ENCODE data around the gene FBLN1. TPM values are rescaled to one million over a fixed set of nuclear protein-coding genes. Genes with fewer than 3 reads are reported as not detected.

FBLN1 gene
- total and polyA plus RNA-seq, 9 donors, result 62.7 to 394 (median 189) TPM

DNA sequence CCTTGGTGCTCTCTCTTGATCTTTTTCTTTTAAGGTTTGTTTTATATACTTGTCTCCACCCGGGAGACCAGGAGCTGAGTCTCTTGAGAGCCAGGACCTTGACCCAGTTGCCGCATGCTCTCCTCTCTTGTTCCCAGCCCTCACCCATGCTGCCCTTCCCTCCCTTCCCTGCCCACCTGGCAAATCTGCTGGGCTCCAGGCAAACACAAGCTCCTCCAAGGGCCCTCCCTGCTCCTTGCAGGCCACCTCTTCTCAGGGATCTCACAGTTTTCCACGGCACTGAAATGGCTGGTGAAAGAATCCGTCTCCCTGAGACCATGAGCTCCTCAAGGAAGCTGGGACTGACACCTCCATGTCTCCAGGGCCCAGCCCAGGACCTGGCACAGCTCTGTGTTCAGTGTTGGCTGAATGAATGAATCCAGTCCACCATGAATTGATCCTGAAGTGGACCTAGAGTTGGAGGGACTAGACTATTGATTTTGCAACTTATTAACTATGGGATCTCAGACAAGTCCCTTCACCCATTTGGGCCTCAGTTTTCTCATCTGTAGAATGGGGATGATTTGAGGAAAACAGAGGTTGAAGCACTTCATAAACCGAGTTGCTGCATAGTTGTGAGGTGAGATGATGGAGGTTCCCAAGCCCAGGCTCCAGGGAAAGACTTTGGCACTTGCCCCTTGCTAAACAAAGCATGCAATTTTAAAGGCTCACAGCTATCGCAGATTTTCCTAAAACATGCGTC lies 25.1 kb upstream of the FBLN1 start:
- Histone ChIP-seq H3K4me1 (ENCODE audit: insufficient read depth) (peaks cover 4% of the 10 kb centered on the region), H3K36me3 (no peaks in the 10 kb centered on the region), H3K9me3 (no peaks in the 10 kb centered on the region), H3K27me3 (no peaks in the 10 kb centered on the region), H3K27ac (no peak overlapping the region), H3K4me3 (no peak overlapping the region)
- peak in 2 of 5 donors; percentile 14 to 42 for DNase-seq
- intact Hi-C loops (cut with DNase I), result no loop called here
- TF ChIP-seq, protein P1, sequence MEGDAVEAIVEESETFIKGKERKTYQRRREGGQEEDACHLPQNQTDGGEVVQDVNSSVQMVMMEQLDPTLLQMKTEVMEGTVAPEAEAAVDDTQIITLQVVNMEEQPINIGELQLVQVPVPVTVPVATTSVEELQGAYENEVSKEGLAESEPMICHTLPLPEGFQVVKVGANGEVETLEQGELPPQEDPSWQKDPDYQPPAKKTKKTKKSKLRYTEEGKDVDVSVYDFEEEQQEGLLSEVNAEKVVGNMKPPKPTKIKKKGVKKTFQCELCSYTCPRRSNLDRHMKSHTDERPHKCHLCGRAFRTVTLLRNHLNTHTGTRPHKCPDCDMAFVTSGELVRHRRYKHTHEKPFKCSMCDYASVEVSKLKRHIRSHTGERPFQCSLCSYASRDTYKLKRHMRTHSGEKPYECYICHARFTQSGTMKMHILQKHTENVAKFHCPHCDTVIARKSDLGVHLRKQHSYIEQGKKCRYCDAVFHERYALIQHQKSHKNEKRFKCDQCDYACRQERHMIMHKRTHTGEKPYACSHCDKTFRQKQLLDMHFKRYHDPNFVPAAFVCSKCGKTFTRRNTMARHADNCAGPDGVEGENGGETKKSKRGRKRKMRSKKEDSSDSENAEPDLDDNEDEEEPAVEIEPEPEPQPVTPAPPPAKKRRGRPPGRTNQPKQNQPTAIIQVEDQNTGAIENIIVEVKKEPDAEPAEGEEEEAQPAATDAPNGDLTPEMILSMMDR (IDR thresholded peaks at IDR 0.05), result no peak
- TF ChIP-seq POLR2A (IDR thresholded peaks at IDR 0.05) (no peak), EP300 (IDR thresholded peaks at IDR 0.05) (no peak)
- 64 to 82% (median 72%) methylated on average over 7 of the region's 7 CpGs for WGBS, 3 donors

DNA sequence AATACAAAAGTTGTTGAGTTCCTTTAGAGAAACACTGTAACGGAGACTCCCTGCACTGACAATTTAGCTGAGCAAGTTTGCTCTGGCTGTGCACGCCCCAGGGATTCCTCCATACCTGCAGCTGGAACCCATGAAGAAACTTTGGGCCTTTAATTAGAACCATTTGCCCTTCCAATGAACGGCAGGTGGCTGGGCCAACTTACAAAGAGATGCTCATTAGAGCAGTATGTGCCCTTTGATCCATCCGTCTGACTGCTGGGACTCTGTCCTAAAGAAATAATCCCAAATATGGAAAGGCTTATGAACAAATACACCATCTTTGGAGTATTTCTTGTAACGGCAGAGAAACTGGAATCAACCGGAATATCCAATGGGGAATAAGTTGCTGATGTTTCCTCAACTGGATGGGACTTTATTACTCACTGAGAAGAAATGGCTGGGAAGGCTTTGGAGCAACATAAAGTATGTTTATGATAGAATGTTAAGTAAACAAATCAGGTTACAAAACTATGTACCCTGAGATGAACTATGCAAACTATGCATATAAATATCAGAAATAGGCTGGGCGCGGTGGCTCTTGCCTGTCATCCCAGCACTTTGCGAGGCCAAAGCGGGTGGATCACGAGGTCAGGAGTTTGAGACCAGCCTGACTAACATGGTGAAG lies 24.4 kb upstream of the FBLN1 start:
- Histone ChIP-seq H3K27me3 (no peaks in the 10 kb centered on the region), H3K4me1 (ENCODE audit: insufficient read depth) (peaks cover 4% of the 10 kb centered on the region), H3K36me3 (no peaks in the 10 kb centered on the region), H3K4me3 (no peak overlapping the region), H3K9me3 (no peaks in the 10 kb centered on the region), H3K27ac (no peak overlapping the region)
- TF ChIP-seq EP300 (IDR thresholded peaks at IDR 0.05) (no peak), POLR2A (IDR thresholded peaks at IDR 0.05) (no peak)
- TF ChIP-seq, protein P1 (IDR thresholded peaks at IDR 0.05), result no peak
- intact Hi-C loops (cut with DNase I), result no loop called here
- DNase-seq, result peak in 2 of 5 donors; percentile 4 to 28
- 51 to 53% (median 52%) methylated on average over 11 of the region's 11 CpGs for WGBS, 3 donors

DNA sequence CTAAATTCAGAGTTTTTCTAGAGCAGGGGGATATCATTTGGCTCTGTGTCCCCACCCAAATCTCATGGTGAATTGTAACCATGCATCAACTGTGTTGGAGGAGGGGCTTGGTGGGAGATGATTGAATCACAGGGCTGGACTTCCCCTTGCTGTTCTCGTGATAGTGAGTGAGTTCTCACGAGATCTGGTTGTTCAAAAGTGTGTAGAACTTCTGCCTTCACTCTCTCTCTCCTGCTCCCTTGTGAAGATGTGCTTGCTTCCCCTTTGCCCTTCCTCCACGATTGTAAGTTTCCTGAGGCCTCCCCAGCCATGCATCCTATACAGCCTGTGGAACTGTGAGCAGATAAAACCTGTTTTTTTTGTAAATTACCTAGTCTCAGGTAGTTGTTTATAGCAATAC lies 22.0 kb upstream of the FBLN1 start:
- Histone ChIP-seq H3K27me3 (no peaks in the 10 kb centered on the region), H3K4me3 (no peak overlapping the region), H3K4me1 (ENCODE audit: insufficient read depth) (peaks cover 4% of the 10 kb centered on the region), H3K9me3 (no peaks in the 10 kb centered on the region), H3K27ac (no peak overlapping the region), H3K36me3 (no peaks in the 10 kb centered on the region)
- 82 to 93% (median 92%) methylated on average over 3 of the region's 3 CpGs for WGBS, 3 donors
- TF ChIP-seq EP300 (IDR thresholded peaks at IDR 0.05), result no peak
- TF ChIP-seq, protein P1 (IDR thresholded peaks at IDR 0.05), result no peak
- TF ChIP-seq POLR2A (IDR thresholded peaks at IDR 0.05), result no peak
- DNase-seq, result no peak
- intact Hi-C loops (cut with DNase I), result no loop called here

DNA sequence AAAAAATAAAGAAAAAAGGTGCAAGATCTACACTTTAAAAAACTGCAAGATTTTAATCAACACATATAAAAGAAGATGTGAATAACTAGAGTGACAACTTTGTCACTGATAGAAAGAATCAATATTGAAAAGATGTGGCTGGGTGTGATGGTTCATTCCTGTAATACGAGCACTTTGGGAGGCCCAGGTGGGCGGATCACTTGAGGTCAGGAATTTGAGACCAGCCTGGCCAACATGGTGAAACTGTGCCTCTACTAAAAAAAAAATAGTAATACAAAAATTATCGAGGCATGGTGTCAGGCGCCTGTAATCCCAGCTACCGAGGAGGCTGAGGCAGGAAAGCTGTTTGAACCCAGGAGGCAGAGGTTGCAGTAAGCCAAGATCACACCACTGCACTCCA lies 21.0 kb upstream of the FBLN1 start:
- 71 to 77% (median 75%) methylated on average over 5 of the region's 5 CpGs for WGBS, 3 donors
- H3K27ac ChIP-seq, result no peak overlapping the region
- TF ChIP-seq, protein P1 (IDR thresholded peaks at IDR 0.05), result no peak
- TF ChIP-seq EP300 (IDR thresholded peaks at IDR 0.05) (no peak), POLR2A (IDR thresholded peaks at IDR 0.05) (no peak)
- peaks cover 2% of the 10 kb centered on the region for H3K4me1 ChIP-seq (ENCODE audit: insufficient read depth)
- DNase-seq, result peak in 1 of 5 donors; percentile 2
- intact Hi-C loops (cut with DNase I), result no loop called here
- H3K4me3 ChIP-seq, result no peak overlapping the region
- no peaks in the 10 kb centered on the region for H3K36me3 ChIP-seq
- H3K9me3 ChIP-seq, result no peaks in the 10 kb centered on the region
- no peaks in the 10 kb centered on the region for H3K27me3 ChIP-seq
